22Rv1 (cell line): ENCODE results near the gene ESRRA.

Experiments used
- H3K27ac ChIP-seq: fragments of 450-650 bp; 2 replicates; pipeline ENCODE4 v1.5.1; 2017
- ZFX ChIP-seq: fragments of 450-650 bp; IDR thresholded peaks from 2 replicates; pipeline ENCODE4 v1.6.1; 2017; ENCODE audit warnings: antibody characterized with exemption, borderline replicate concordance
- TF ChIP-seq, protein P1 (sequence below): fragments of 450-650 bp; IDR thresholded peaks from 2 replicates; pipeline ENCODE4 v1.5.1; 2017; ENCODE audit warnings: mild to moderate bottlenecking

ESRRA gene

DNA sequence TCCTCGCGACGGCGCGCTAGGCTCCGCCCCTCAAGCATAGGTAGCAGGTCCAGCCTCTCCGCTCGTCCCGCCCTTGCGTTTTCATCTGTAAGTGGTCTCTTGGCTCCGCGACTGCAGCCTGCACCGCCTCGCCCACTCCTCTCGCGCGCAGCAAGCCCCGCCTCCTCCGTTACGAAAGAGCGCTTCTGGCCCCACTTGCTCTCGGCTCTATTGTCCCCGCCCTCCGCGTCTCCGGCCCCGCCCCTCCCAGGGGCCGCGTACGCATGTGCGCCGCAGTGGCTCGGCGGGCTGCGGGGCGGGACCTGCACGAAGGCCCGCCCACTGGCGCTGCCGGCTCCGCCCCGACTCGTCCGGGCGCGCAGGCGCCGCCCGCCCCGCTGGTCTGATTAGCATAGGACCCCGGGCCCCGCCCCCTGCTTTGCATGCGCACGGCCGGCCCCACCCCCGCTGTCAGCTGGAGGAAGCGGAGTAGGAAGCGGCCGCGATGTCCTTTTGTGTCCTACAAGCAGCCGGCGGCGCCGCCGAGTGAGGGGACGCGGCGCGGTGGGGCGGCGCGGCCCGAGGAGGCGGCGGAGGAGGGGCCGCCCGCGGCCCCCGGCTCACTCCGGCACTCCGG lies at the start of gene ESRRA:
ESRRA (plus strand) TSS at position 450 of the 616 bp plus-strand sequence. CDS start 1,656 bp downstream, outside the sequence.
- peak within 1 kb of the TSS; percentile 99 for H3K27ac ChIP-seq
- TF ChIP-seq, protein P1, sequence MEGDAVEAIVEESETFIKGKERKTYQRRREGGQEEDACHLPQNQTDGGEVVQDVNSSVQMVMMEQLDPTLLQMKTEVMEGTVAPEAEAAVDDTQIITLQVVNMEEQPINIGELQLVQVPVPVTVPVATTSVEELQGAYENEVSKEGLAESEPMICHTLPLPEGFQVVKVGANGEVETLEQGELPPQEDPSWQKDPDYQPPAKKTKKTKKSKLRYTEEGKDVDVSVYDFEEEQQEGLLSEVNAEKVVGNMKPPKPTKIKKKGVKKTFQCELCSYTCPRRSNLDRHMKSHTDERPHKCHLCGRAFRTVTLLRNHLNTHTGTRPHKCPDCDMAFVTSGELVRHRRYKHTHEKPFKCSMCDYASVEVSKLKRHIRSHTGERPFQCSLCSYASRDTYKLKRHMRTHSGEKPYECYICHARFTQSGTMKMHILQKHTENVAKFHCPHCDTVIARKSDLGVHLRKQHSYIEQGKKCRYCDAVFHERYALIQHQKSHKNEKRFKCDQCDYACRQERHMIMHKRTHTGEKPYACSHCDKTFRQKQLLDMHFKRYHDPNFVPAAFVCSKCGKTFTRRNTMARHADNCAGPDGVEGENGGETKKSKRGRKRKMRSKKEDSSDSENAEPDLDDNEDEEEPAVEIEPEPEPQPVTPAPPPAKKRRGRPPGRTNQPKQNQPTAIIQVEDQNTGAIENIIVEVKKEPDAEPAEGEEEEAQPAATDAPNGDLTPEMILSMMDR = no peak
- TF ChIP-seq ZFX = no peak

DNA sequence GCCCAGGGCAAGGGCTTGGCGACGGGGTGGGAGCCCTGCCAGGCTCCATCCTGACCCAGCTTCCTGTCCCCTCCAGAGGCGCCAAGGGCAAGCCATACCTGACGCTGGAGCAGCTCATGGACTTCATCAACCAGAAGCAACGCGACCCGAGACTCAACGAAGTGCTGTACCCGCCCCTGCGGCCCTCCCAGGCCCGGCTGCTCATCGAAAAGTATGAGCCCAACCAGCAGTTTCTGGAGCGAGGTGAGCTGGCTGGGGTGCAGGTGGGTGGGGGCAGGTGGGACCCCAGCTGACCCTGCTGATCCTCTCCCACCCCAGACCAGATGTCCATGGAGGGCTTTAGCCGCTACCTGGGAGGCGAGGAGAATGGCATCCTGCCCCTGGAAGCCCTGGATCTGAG lies 49.0 kb upstream of the ESRRA start:
- H3K27ac ChIP-seq = no peak overlapping the region
- TF ChIP-seq, protein P1 = no peak
- no peak for TF ChIP-seq ZFX

DNA sequence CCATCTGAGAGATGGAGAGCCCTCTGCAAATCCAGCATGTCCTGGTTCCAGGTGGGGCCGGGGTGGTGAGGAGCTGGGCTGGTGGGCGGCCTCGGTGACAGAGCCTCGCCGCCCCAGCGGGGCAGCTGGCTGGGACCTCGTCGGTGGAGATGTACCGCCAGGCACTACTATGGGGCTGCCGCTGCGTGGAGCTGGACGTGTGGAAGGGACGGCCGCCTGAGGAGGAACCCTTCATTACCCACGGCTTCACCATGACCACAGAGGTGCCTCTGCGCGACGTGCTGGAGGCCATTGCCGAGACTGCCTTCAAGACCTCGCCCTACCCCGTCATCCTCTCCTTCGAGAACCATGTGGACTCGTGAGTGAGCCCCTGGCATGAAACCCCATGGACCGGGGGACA lies 47.0 kb upstream of the ESRRA start:
- H3K27ac ChIP-seq = no peak overlapping the region
- TF ChIP-seq, protein P1 = no peak

DNA sequence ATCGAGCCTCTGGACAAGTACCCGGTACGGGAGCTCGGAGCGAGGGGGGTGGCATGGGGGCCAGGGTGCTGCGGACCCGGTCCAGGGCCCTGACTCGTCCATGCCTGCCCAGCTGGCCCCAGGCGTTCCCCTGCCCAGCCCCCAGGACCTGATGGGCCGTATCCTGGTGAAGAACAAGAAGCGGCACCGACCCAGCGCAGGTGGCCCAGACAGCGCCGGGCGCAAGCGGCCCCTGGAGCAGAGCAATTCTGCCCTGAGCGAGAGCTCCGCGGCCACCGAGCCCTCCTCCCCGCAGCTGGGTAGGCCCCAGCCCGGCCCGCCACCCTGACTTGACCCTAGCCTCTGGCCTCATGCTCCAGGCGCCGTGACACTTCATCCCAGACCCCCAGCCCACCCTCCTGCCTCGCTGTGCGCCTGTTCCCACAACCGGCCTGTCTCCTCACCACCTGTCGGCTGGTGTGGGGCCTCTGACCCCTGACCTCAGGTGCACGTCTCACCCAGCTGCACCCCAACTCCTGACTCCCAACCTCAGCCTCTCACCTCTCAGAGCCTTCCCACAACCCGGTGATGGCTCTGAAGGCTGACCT lies 46.3 kb upstream of the ESRRA start:
- TF ChIP-seq, protein P1 = no peak
- H3K27ac ChIP-seq = no peak overlapping the region

DNA sequence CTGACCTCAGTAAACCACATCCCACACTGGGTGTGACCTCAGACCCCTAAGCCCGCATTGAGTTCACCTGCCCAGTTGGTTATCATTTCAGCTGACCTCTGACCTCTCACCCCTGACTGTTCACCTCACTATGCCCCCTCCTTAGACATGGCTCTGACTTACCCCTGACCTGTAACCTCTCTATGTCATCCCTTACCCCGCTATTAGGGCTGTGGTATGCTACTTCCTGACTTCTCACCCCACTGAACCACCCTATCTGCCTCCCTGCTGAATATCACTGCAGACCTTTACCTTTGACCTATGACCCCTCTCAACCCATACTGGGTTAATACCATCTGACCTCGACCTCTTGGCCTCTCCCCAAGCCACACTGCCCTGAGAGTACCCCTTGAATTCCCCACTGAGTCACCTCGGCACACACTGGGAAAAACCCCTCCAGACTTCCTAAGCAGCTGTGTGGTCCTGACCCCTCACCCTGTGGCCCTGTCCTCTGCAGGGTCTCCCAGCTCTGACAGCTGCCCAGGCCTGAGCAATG lies 45.7 kb upstream of the ESRRA start:
- TF ChIP-seq, protein P1 = no peak
- TF ChIP-seq ZFX = no peak
- no peak overlapping the region; the same call in 1 of the 2 replicates for H3K27ac ChIP-seq

DNA sequence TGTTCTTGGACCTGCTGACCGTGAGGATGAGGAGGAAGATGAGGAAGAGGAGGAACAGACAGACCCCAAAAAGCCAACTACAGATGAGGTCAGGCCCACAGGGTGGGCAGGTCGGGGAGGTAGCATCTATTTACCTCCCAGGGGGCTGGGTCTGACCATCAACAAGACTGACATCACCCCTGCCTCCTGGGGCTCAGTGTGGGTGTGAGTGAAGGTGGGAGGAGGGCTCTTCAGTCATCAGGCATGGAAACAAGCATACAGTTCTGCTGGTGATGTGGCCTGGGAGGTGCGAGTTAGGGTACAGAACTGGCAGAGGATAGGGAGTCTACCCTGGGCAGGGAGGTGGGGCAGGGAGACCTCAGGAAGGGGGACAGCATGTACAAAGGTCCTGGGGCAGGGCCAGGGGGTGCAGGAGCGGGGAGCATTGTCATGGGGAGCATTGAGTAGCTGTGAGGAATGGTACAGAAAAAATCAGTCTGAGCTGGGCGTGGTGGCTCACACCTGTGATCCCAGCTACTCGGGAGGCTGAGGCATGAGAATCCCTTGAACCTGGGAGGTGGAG lies 45.1 kb upstream of the ESRRA start:
- TF ChIP-seq, protein P1 = no peak
- no peak for TF ChIP-seq ZFX
- H3K27ac ChIP-seq = no peak overlapping the region; the same call in 1 of the 2 replicates

DNA sequence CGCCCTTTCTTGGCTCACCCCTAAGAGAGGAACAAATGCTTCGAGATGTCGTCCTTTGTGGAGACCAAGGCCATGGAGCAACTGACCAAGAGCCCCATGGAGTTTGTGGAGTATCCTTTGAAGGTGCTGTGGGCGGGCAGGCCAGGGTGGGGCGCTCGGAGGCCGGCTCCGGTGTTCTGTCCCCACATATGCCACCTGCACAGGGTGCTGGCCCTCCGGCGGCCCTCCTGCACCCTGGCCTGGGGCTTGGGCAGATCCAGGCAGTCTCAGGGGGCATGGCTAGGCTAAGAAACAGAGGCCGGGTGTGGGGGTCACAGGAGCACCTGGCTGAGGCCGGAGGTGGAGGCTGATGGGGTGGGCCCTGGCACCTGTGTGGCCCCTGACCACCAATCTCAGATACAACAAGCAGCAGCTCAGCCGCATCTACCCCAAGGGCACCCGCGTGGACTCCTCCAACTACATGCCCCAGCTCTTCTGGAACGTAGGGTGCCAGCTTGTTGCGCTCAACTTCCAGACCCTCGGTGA lies 43.7 kb upstream of the ESRRA start:
- H3K27ac ChIP-seq = no peak overlapping the region
- TF ChIP-seq, protein P1 = no peak
- TF ChIP-seq ZFX = no peak
